Ascending aorta (tissue), 2 donors: ENCODE data around the gene CIC. TPM values are rescaled to one million over a fixed set of nuclear protein-coding genes. Genes with fewer than 3 reads are reported as not detected.

ENCODE experiments used
- DNase-seq, 2 donors: peaks; one replicate each; pipeline ENCODE4 v3.0.0-alpha.2; 2019; ENCODE audit warnings: low spot score in 2 of 2
- H3K27ac ChIP-seq, 2 donors: fragments of 200-600 bp; sonication (generic); one replicate each; pipeline ENCODE4 v1.5.1; 2016 to 2017; ENCODE audit warnings: mild to moderate bottlenecking in 1 of 2
- H3K27me3 ChIP-seq: fragments of 200-600 bp; sonication (generic); one replicate; pipeline ENCODE4 v1.5.1; 2017
- H3K36me3 ChIP-seq, 2 donors: fragments of 200-600 bp; sonication (generic); one replicate each; pipeline ENCODE4 v1.5.1; 2016
- H3K4me1 ChIP-seq, 2 donors: fragments of 200-600 bp; sonication (generic); one replicate each; pipeline ENCODE4 v1.5.1; 2016 to 2017; ENCODE audit warnings: mild to moderate bottlenecking in 1 of 2
- H3K4me3 ChIP-seq, 2 donors: fragments of 200-600 bp; sonication (generic); one replicate each; pipeline ENCODE4 v1.5.1; 2016 to 2017; ENCODE audit warnings: mild to moderate bottlenecking in 1 of 2
- H3K9me3 ChIP-seq, 2 donors: fragments of 200-600 bp; sonication (generic); one replicate each; pipeline ENCODE4 v1.5.1; 2016
- intact Hi-C: fragments of 100-400 bp; cut with DNase I; formaldehyde crosslinking; loops from one replicate; pipeline ENCODE4 v1.15.1; 2023
- total RNA-seq: library from RNA; depleted of rRNA; stranded (reverse); fragments of >200 nt; gene quantifications from one replicate; pipeline ENCODE4 v1.1.0, GENCODE V29; 2016
- TF ChIP-seq, protein P1 (sequence below), 3 experiments: fragments of 200-600 bp in 2 of 3; fragments of 450-650 bp in 1 of 3; sonication (generic) in 2 of 3; IDR thresholded peaks; one replicate each; pipeline ENCODE4 v1.5.1; 2016 to 2019; ENCODE audit warnings: antibody characterized with exemption in 3 of 3, mild to moderate bottlenecking in 1 of 3, moderate library complexity in 1 of 3

Gene CIC
- total RNA-seq, 1 donor from 2014 or later, result 247 TPM

DNA sequence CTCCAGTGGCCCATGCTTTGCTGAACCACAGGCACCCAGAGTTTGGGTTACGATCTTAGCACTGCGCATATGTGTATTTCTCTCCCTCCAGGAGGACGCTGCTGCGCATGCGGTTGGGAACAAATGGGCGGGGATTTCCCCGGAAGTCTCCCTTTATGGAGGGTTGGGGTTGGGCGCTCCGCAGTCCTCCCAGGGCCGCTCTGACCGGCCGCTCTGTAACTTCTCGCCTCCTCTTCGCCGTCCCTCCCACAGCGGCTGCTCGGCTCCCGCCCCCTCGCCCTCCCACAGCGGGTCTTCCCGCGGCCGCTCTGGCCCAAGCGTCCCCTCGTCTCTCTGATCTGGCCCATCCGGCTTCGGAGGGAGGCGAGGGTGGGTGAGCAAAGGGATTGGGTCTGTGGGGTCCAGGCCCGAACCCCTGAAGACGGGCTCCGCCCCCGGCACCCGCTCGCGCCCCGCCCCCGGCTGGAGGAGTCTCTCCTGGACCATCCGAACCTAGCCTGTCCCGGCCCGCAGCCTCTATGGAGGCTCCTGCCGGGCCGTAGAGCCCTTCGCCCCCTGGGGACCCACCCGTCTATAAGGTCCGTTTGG is 56.4 kb downstream of the CIC start, which contains the start of gene MEGF8:
TSS of gene MEGF8 (plus strand) at position 328 of the 588 bp plus-strand sequence. CDS start 609 bp downstream, outside the sequence.
- peak within 1 kb of the TSS; percentile 66 to 85 for H3K4me3 ChIP-seq
- H3K36me3 ChIP-seq, result no peaks in the 10 kb centered on the region
- DNase-seq, result peak; percentile 92 to 99
- peak within 1 kb of the TSS; percentile 38 to 48 for H3K27ac ChIP-seq
- peaks cover 11% of the 10 kb centered on the region for H3K27me3 ChIP-seq
- H3K9me3 ChIP-seq, result no peaks in the 10 kb centered on the region
- H3K4me1 ChIP-seq, result peaks cover 5 to 29% of the 10 kb centered on the region in 2 donors
- intact Hi-C loops, result loop anchor here (1.0 to 5.0 kb wide), 4 partner anchors 71 to 368 kb away; partner anchors contain the start of genes GSK3A, POU2F2 and RABAC1
- TF ChIP-seq, protein P1, sequence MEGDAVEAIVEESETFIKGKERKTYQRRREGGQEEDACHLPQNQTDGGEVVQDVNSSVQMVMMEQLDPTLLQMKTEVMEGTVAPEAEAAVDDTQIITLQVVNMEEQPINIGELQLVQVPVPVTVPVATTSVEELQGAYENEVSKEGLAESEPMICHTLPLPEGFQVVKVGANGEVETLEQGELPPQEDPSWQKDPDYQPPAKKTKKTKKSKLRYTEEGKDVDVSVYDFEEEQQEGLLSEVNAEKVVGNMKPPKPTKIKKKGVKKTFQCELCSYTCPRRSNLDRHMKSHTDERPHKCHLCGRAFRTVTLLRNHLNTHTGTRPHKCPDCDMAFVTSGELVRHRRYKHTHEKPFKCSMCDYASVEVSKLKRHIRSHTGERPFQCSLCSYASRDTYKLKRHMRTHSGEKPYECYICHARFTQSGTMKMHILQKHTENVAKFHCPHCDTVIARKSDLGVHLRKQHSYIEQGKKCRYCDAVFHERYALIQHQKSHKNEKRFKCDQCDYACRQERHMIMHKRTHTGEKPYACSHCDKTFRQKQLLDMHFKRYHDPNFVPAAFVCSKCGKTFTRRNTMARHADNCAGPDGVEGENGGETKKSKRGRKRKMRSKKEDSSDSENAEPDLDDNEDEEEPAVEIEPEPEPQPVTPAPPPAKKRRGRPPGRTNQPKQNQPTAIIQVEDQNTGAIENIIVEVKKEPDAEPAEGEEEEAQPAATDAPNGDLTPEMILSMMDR (IDR thresholded peaks at IDR 0.05), result peak in 1 of 3 experiments; percentile 81

DNA sequence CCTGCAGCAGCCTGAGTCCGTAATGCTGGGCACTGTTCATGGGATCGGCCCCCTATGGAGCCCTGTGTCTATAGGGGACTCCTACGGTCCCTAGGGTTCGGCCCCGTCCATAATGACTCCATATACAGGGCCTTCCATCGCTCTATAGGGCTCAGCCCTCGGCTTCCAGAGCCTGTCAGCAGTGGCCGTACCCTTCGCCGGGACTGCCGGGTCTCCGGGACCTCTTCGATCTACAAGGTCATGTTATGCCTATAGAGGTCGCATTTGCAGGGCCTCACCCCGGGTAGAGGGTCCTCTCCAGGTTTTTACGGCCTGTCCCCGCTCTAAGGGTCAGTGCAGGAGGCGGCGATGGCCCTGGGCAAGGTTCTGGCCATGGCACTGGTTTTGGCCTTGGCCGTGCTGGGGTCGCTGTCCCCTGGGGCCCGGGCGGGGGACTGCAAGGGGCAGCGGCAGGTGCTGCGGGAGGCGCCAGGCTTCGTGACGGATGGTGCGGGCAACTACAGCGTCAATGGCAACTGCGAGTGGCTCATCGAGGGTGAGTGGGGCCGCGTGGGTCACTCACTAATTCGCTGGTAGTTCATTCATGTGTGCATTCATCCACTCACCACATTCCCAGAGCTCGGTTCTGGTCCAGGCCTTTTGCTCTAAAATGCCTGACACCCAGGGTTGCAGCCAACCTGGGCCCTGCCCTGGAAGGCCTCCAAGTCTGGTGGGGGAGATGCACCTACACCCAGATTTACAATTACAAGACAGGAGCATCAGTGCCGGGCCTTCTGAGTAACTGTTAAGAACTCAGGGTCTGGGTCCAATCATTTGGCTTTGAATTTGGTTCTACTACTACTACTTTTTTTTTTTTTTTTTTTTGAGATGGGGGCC is 57.1 kb downstream of the CIC start:
- no peaks in the 10 kb centered on the region for H3K36me3 ChIP-seq
- intact Hi-C loops, result loop anchor here (1.0 to 5.0 kb wide), 4 partner anchors 71 to 369 kb away; partner anchors contain the start of genes GSK3A, POU2F2 and RABAC1
- peaks cover 5 to 29% of the 10 kb centered on the region in 2 donors for H3K4me1 ChIP-seq
- TF ChIP-seq, protein P1 (IDR thresholded peaks at IDR 0.05), result peak in 1 of 3 experiments; percentile 13
- H3K9me3 ChIP-seq, result no peaks in the 10 kb centered on the region
- DNase-seq, result no peak
- peaks cover 11% of the 10 kb centered on the region for H3K27me3 ChIP-seq
- peak overlapping the region; percentile 66 to 85 for H3K4me3 ChIP-seq
- H3K27ac ChIP-seq, result peak overlapping the region; percentile 38 to 48

DNA sequence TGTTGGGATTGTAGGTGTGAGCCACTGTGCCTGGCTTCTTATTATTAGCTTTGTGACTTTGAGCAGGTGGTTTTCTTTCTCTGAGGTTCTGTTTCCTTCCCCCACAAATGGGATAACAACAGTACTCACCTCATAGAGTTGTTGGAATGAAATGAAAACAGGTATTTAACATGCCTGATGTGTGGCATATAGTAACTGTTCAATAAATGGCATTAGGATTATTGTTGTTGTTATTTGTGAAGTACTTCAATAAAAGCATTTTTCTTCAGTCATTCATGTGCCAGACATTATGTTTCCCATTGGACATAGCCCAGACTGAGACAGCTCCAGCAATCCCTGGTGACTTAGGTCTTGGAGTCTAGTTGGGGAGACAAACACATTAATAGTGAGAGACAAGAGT is 57.9 kb downstream of the CIC start:
- DNase-seq, result no peak
- Histone ChIP-seq H3K4me1 (peaks cover 5 to 29% of the 10 kb centered on the region in 2 donors), H3K27me3 (peaks cover 11% of the 10 kb centered on the region), H3K9me3 (no peaks in the 10 kb centered on the region), H3K27ac (no peak overlapping the region), H3K36me3 (no peaks in the 10 kb centered on the region), H3K4me3 (peak overlapping the region; percentile 66 to 85)
- intact Hi-C loops, result loop anchor here (5.0 kb wide), 1 partner anchor 370 kb away; the partner anchor contains the start of gene RABAC1
- TF ChIP-seq, protein P1 (IDR thresholded peaks at IDR 0.05), result no peak

DNA sequence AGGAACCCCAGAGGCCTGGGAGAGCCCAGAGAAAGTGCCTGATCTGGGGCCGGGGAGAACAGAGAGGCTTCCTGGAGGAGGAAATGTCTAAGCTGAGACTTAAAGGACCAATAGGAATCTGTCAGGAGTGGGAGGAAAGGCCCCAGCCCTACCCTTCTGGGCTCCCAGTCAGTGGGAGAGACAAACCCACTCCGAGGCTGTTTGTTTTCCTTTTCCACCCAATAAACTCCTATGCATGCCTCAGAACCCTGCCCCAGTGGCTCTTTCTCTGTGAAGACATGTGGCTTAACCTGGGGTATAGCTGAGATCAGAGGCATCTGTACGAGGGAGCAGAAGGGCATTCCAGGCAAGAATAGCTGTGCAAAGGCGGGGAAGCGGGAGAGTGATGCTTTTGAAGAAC is 58.3 kb downstream of the CIC start:
- H3K9me3 ChIP-seq, result no peaks in the 10 kb centered on the region
- H3K36me3 ChIP-seq, result no peaks in the 10 kb centered on the region
- no peak overlapping the region for H3K27ac ChIP-seq
- H3K4me1 ChIP-seq, result peaks cover 5 to 29% of the 10 kb centered on the region in 2 donors
- H3K4me3 ChIP-seq, result peak overlapping the region in 1 of 2 donors; percentile 66
- DNase-seq, result no peak
- intact Hi-C loops, result loop anchor here (5.0 kb wide), 1 partner anchor 370 kb away; the partner anchor contains the start of gene RABAC1
- TF ChIP-seq, protein P1 (IDR thresholded peaks at IDR 0.05), result no peak
- H3K27me3 ChIP-seq, result peaks cover 11% of the 10 kb centered on the region

DNA sequence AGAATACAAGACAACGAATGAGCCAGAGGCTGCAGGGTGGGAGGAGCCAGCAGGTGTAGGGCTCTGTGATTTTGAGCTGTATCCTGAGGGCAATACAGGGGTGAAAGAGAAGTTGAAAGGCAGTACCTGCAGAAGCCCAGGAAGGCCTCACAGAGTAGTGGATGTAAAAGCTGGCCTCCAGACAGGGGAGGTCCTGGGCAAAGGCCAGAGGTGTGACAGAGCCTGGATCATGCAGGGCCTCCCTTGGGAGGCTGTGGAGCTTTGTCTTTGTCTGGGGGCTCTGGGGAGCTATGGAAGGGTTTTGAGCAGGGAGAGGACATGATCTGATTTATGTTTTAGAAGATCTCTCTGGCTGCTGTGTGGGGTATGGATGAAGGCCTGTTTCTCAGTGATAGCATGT is 59.1 kb downstream of the CIC start:
- Histone ChIP-seq H3K36me3 (no peaks in the 10 kb centered on the region), H3K4me3 (no peak overlapping the region), H3K9me3 (no peaks in the 10 kb centered on the region), H3K4me1 (peaks cover 5 to 29% of the 10 kb centered on the region in 2 donors), H3K27me3 (peaks cover 11% of the 10 kb centered on the region), H3K27ac (no peak overlapping the region)
- intact Hi-C loops, result loop anchor here (5.0 kb wide), 1 partner anchor 371 kb away; the partner anchor contains the start of gene RABAC1
- no peak for DNase-seq
- TF ChIP-seq, protein P1 (IDR thresholded peaks at IDR 0.05), result no peak
